GM18858 (cell line): ENCODE results near the gene PCSK5.

Source experiments
- ATAC-seq: cut with Tn5 transposase; IDR thresholded peaks from one replicate; pipeline ENCODE4 v1.9.1; 2021; ENCODE audit not compliant: unreplicated experiment

Gene PCSK5

GRCh38 chr9:75918909-75919308, 28.4 kb downstream of the PCSK5 start:
- ATAC-seq = no peak

- no peak for ATAC-seq
These were observed 31.1 kb downstream of the PCSK5 start for GRCh38 chr9:75921391-75922127.

- no peak for ATAC-seq
These were observed 35.9 kb downstream of the PCSK5 start for GRCh38 chr9:75926385-75926784.

- no peak for ATAC-seq
These were observed 36.9 kb downstream of the PCSK5 start for GRCh38 chr9:75927356-75927755.

GRCh38 chr9:75930190-75930589, 39.7 kb downstream of the PCSK5 start:
- ATAC-seq = no peak

GRCh38 chr9:75930730-75931321, 40.4 kb downstream of the PCSK5 start:
- no peak for ATAC-seq

- ATAC-seq = no peak
These were observed 43.5 kb downstream of the PCSK5 start for GRCh38 chr9:75933982-75934381.

GRCh38 chr9:75935591-75935990, 45.1 kb downstream of the PCSK5 start:
- no peak for ATAC-seq

- no peak for ATAC-seq
These were observed 47.2 kb downstream of the PCSK5 start for GRCh38 chr9:75937521-75938258.

GRCh38 chr9:75938946-75939345, 48.5 kb downstream of the PCSK5 start:
- ATAC-seq = no peak

- ATAC-seq = no peak
These were observed 49.2 kb downstream of the PCSK5 start for GRCh38 chr9:75939536-75940111.

GRCh38 chr9:75941066-75941465, 50.6 kb downstream of the PCSK5 start:
- ATAC-seq = no peak

- ATAC-seq = no peak
These were observed 51.3 kb downstream of the PCSK5 start for GRCh38 chr9:75941577-75942311.

GRCh38 chr9:75946766-75947165, 56.3 kb downstream of the PCSK5 start:
- ATAC-seq = no peak

GRCh38 chr9:75947233-75947632, 56.8 kb downstream of the PCSK5 start:
- ATAC-seq = no peak

GRCh38 chr9:75950998-75951397, 60.5 kb downstream of the PCSK5 start:
- no peak for ATAC-seq

- ATAC-seq = no peak
These were observed 62.7 kb downstream of the PCSK5 start for GRCh38 chr9:75953218-75953617.

- no peak for ATAC-seq
These were observed 65.7 kb downstream of the PCSK5 start for GRCh38 chr9:75956161-75956560.

GRCh38 chr9:75957116-75957515, 66.6 kb downstream of the PCSK5 start:
- no peak for ATAC-seq

GRCh38 chr9:75958226-75958625, 67.8 kb downstream of the PCSK5 start:
- no peak for ATAC-seq

- no peak for ATAC-seq
These were observed 70.1 kb downstream of the PCSK5 start for GRCh38 chr9:75960551-75960950.
